Measurements from ENCODE around the gene SPAG16.

DNA sequence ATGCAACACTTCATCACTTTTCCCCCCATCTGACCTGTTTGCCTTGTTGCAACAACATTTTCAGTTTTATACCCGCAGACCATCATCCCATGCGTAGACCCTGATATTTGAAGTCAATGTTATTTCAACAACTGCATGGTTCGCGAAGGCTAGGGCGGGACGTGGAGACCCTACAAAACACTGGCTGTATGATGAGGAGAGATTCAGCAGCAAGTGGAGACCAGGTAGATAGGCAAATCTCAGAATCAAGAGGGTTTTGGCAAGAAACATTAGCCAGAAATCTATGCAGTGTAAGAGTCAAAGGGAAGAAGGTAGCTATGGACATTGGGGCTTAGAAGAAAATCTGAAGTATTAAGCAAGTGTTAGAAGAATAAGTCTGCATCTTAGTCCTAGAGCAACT lies 42.4 kb upstream of the SPAG16 start:
- TF ChIP-seq POLR2AphosphoS5 (IDR thresholded peaks at IDR 0.05; ENCODE audit: low read depth, low read length) (no peak), SIN3A (IDR thresholded peaks at IDR 0.05; ENCODE audit: borderline replicate concordance, insufficient read depth, low read depth, low read length) (no peak), TCF7L2 (IDR thresholded peaks at IDR 0.05; ENCODE audit: low read depth, low read length) (no peak)
- TF ChIP-seq, protein P1, sequence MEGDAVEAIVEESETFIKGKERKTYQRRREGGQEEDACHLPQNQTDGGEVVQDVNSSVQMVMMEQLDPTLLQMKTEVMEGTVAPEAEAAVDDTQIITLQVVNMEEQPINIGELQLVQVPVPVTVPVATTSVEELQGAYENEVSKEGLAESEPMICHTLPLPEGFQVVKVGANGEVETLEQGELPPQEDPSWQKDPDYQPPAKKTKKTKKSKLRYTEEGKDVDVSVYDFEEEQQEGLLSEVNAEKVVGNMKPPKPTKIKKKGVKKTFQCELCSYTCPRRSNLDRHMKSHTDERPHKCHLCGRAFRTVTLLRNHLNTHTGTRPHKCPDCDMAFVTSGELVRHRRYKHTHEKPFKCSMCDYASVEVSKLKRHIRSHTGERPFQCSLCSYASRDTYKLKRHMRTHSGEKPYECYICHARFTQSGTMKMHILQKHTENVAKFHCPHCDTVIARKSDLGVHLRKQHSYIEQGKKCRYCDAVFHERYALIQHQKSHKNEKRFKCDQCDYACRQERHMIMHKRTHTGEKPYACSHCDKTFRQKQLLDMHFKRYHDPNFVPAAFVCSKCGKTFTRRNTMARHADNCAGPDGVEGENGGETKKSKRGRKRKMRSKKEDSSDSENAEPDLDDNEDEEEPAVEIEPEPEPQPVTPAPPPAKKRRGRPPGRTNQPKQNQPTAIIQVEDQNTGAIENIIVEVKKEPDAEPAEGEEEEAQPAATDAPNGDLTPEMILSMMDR (IDR thresholded peaks at IDR 0.05): no peak
- TF ChIP-seq, protein P2, sequence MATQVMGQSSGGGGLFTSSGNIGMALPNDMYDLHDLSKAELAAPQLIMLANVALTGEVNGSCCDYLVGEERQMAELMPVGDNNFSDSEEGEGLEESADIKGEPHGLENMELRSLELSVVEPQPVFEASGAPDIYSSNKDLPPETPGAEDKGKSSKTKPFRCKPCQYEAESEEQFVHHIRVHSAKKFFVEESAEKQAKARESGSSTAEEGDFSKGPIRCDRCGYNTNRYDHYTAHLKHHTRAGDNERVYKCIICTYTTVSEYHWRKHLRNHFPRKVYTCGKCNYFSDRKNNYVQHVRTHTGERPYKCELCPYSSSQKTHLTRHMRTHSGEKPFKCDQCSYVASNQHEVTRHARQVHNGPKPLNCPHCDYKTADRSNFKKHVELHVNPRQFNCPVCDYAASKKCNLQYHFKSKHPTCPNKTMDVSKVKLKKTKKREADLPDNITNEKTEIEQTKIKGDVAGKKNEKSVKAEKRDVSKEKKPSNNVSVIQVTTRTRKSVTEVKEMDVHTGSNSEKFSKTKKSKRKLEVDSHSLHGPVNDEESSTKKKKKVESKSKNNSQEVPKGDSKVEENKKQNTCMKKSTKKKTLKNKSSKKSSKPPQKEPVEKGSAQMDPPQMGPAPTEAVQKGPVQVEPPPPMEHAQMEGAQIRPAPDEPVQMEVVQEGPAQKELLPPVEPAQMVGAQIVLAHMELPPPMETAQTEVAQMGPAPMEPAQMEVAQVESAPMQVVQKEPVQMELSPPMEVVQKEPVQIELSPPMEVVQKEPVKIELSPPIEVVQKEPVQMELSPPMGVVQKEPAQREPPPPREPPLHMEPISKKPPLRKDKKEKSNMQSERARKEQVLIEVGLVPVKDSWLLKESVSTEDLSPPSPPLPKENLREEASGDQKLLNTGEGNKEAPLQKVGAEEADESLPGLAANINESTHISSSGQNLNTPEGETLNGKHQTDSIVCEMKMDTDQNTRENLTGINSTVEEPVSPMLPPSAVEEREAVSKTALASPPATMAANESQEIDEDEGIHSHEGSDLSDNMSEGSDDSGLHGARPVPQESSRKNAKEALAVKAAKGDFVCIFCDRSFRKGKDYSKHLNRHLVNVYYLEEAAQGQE (IDR thresholded peaks at IDR 0.05; ENCODE audit: insufficient read depth in 1 of 2, low read depth in 2 of 2, low read length in 1 of 2): no peak

Measured in Panc1 (cell line).